GM19351 (cell line): ENCODE data around the gene ARIH1.
"Not testable (repeated sequence)": the region's sequence is repeated elsewhere in the genome, so short reads cannot be mapped to it uniquely, and the experiment has no call there.

Experiments
- ATAC-seq: cut with Tn5 transposase; IDR thresholded peaks from one replicate; pipeline ENCODE4 v1.9.1; 2021; ENCODE audit warnings: mild to moderate bottlenecking, moderate library complexity; ENCODE audit not compliant: unreplicated experiment

The ARIH1 gene

GRCh38 chr15:72473614-72474465 is at the start of gene ARIH1:
Gene ARIH1, plus strand, starts transcription at chr15:72474330. Its CDS starts 310 bp downstream, at chr15:72474640.
- ATAC-seq = peak; percentile 78

- no peak for ATAC-seq
These were observed 47.4 kb upstream of the ARIH1 start for GRCh38 chr15:72426753-72427152.

- ATAC-seq = no peak
These were observed 36.3 kb upstream of the ARIH1 start for GRCh38 chr15:72437650-72438316.

GRCh38 chr15:72442848-72443247 is 31.3 kb upstream of the ARIH1 start:
- not testable (repeated sequence) for ATAC-seq

GRCh38 chr15:72445426-72445825 is 28.7 kb upstream of the ARIH1 start:
- no peak for ATAC-seq

GRCh38 chr15:72450805-72451204 is 23.3 kb upstream of the ARIH1 start:
- ATAC-seq = no peak

GRCh38 chr15:72451224-72451623 is 22.9 kb upstream of the ARIH1 start:
- no peak for ATAC-seq

GRCh38 chr15:72456684-72457083 is 17.4 kb upstream of the ARIH1 start:
- no peak for ATAC-seq

GRCh38 chr15:72460402-72460801 is 13.7 kb upstream of the ARIH1 start:
- no peak for ATAC-seq

GRCh38 chr15:72463702-72464101 is 10.4 kb upstream of the ARIH1 start:
- ATAC-seq = no peak

- no peak for ATAC-seq
These were observed 9.9 kb upstream of the ARIH1 start for GRCh38 chr15:72464251-72464650.

- no peak for ATAC-seq
These were observed 6.0 kb upstream of the ARIH1 start for GRCh38 chr15:72468103-72468502.

- ATAC-seq = no peak
These were observed 1.0 kb upstream of the ARIH1 start for GRCh38 chr15:72472992-72473610.

- peak; percentile 5 for ATAC-seq
These were observed 359 bp downstream of the ARIH1 start for GRCh38 chr15:72474466-72474911.

GRCh38 chr15:72474912-72475628 is 940 bp downstream of the ARIH1 start:
- peak; percentile 43 for ATAC-seq

- ATAC-seq = no peak
These were observed 1.5 kb downstream of the ARIH1 start for GRCh38 chr15:72475674-72476073.

- not testable (repeated sequence) for ATAC-seq
These were observed 2.2 kb downstream of the ARIH1 start for GRCh38 chr15:72476330-72476729.

- no peak for ATAC-seq
These were observed 7.0 kb downstream of the ARIH1 start for GRCh38 chr15:72481015-72481659.

GRCh38 chr15:72482275-72482674 is 8.1 kb downstream of the ARIH1 start:
- ATAC-seq = no peak

- ATAC-seq = no peak
These were observed 9.1 kb downstream of the ARIH1 start for GRCh38 chr15:72483279-72483678.
